MM.1S (cell line): ENCODE results near the gene TSPAN9.

ENCODE experiments used
- EZH2 ChIP-seq: fragments of 300-600 bp; sonication (generic); optimal IDR thresholded peaks from 2 replicates; pipeline ENCODE3; 2017; ENCODE audit warnings: low read depth, mild to moderate bottlenecking, antibody characterized with exemption, low read length, mixed read lengths
- TF ChIP-seq, protein P1 (sequence below): fragments of 300-600 bp; sonication (generic); IDR thresholded peaks from 2 replicates; pipeline ENCODE4 v1.5.1; 2016; ENCODE audit warnings: antibody characterized with exemption, low read length, mixed read lengths

DNA sequence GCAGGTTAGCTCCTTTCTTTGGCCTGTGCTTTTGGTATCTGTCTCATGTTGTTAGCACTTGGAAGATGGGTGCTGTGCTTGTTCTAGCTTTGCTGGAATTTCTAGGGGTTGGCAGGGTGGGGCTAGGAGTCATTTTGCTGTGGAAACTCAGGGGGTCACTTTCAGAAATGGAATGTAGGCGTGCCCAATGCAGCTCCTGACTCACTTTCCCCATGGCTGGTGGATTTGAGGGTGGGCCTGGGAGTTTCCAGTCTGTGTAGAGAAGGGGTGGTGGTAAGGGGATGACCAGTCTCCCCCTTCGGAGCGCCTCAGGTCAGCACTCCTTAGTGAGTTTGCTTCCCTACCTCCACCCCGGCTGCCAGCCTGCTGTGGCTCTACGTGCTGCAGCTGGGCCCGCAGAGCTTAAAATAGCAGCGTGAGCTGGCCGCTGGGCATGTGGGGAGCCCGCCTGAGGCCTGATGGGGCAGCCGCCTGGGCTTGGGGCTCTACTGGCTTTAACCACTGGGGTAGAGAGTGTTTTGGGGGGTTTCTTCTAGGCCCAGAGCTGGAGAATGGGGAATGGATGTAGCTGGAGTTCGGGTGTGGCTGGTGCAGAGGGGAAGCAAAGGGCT, 108.2 kb downstream of the TSPAN9 start:
- TF ChIP-seq, protein P1, sequence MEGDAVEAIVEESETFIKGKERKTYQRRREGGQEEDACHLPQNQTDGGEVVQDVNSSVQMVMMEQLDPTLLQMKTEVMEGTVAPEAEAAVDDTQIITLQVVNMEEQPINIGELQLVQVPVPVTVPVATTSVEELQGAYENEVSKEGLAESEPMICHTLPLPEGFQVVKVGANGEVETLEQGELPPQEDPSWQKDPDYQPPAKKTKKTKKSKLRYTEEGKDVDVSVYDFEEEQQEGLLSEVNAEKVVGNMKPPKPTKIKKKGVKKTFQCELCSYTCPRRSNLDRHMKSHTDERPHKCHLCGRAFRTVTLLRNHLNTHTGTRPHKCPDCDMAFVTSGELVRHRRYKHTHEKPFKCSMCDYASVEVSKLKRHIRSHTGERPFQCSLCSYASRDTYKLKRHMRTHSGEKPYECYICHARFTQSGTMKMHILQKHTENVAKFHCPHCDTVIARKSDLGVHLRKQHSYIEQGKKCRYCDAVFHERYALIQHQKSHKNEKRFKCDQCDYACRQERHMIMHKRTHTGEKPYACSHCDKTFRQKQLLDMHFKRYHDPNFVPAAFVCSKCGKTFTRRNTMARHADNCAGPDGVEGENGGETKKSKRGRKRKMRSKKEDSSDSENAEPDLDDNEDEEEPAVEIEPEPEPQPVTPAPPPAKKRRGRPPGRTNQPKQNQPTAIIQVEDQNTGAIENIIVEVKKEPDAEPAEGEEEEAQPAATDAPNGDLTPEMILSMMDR, result no peak
- TF ChIP-seq EZH2, result no peak
